SK-N-SH (cell line): Measurements from ENCODE around the gene IRF9.

Source experiments
- GATA2 ChIP-seq: sonication (generic); formaldehyde crosslinking; IDR thresholded peaks from 2 replicates; pipeline ENCODE4 v1.5.0; 2020; ENCODE audit warnings: mild to moderate bottlenecking, missing genetic modification reagents
- MEF2A ChIP-seq: IDR thresholded peaks from 2 replicates; pipeline ENCODE4 v1.4.0; 2012; ENCODE audit warnings: low read depth, borderline replicate concordance
- NRF1 ChIP-seq: IDR thresholded peaks from 2 replicates; pipeline ENCODE4 v1.6.1; 2012; ENCODE audit warnings: low read depth, mild to moderate bottlenecking, low read length
- RCOR1 ChIP-seq: fragments of 150-350 bp; IDR thresholded peaks from 2 replicates; pipeline ENCODE4 v1.6.1; 2017; ENCODE audit warnings: antibody characterized with exemption, low read length
- RFX5 ChIP-seq: IDR thresholded peaks from 2 replicates; pipeline ENCODE4 v1.6.1; 2012; ENCODE audit warnings: mild to moderate bottlenecking, improper control_type of control experiment, low read length
- SMC3 ChIP-seq: IDR thresholded peaks from 2 replicates; pipeline ENCODE4 v1.6.1; 2012; ENCODE audit warnings: low read depth, low read length, improper control_type of control experiment
- TAF1 ChIP-seq: IDR thresholded peaks from 2 replicates; pipeline ENCODE4 v1.6.1; 2012; ENCODE audit warnings: low read depth, mild to moderate bottlenecking, low read length, moderate library complexity, borderline replicate concordance
- TEAD4 ChIP-seq: IDR thresholded peaks from 2 replicates; pipeline ENCODE4 v1.4.0; 2012; ENCODE audit warnings: mild to moderate bottlenecking, borderline replicate concordance; ENCODE audit not compliant: insufficient read depth
- TF ChIP-seq, protein P1 (sequence below): fragments of 200-600 bp; sonication (generic); IDR thresholded peaks from 2 replicates; pipeline ENCODE4 v1.6.1; 2017; ENCODE audit warnings: antibody characterized with exemption, mild to moderate bottlenecking, moderate library complexity
- TF ChIP-seq, protein P2 (sequence below): fragments of 150-350 bp; IDR thresholded peaks from 2 replicates; pipeline ENCODE4 v1.6.1; 2017; ENCODE audit warnings: antibody characterized with exemption, low read length, low read depth, borderline replicate concordance

DNA sequence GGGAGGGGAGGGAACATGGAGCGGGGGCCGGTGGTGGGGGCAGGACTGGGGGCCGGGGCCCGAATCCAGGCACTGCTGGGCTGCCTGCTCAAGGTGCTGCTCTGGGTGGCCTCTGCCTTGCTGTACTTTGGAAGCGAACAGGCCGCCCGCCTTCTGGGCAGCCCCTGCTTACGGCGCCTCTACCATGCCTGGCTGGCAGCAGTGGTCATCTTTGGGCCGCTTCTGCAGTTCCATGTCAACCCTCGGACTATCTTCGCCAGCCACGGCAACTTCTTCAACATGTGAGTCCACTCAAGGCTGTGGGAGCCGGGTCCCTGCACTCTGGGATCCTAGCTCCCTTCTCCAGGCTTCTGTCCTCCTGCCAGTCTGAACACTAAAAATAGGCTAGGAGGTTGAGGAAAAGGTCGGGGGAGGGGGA, 29.5 kb upstream of the IRF9 start:
- TF ChIP-seq, protein P1, sequence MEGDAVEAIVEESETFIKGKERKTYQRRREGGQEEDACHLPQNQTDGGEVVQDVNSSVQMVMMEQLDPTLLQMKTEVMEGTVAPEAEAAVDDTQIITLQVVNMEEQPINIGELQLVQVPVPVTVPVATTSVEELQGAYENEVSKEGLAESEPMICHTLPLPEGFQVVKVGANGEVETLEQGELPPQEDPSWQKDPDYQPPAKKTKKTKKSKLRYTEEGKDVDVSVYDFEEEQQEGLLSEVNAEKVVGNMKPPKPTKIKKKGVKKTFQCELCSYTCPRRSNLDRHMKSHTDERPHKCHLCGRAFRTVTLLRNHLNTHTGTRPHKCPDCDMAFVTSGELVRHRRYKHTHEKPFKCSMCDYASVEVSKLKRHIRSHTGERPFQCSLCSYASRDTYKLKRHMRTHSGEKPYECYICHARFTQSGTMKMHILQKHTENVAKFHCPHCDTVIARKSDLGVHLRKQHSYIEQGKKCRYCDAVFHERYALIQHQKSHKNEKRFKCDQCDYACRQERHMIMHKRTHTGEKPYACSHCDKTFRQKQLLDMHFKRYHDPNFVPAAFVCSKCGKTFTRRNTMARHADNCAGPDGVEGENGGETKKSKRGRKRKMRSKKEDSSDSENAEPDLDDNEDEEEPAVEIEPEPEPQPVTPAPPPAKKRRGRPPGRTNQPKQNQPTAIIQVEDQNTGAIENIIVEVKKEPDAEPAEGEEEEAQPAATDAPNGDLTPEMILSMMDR: no peak
- TF ChIP-seq MEF2A (no peak), NRF1 (no peak), TAF1 (no peak), RFX5 (no peak), RCOR1 (no peak), SMC3 (no peak), TEAD4 (no peak), GATA2 (CRISPR knock-in tag) (no peak)
- TF ChIP-seq, protein P2, sequence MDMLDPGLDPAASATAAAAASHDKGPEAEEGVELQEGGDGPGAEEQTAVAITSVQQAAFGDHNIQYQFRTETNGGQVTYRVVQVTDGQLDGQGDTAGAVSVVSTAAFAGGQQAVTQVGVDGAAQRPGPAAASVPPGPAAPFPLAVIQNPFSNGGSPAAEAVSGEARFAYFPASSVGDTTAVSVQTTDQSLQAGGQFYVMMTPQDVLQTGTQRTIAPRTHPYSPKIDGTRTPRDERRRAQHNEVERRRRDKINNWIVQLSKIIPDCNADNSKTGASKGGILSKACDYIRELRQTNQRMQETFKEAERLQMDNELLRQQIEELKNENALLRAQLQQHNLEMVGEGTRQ: no peak
